ENCODE measurements around the gene KIAA0513. TPM values are rescaled to one million over a fixed set of nuclear protein-coding genes. Genes with fewer than 3 reads are reported as not detected.
A peak's percentile ranks its signal among the peaks of the same experiment; 100 is the strongest.

KIAA0513 gene
- total RNA-seq, 6 donors from 2014 or later = 21.6 to 77.5 (median 37.9) TPM

DNA sequence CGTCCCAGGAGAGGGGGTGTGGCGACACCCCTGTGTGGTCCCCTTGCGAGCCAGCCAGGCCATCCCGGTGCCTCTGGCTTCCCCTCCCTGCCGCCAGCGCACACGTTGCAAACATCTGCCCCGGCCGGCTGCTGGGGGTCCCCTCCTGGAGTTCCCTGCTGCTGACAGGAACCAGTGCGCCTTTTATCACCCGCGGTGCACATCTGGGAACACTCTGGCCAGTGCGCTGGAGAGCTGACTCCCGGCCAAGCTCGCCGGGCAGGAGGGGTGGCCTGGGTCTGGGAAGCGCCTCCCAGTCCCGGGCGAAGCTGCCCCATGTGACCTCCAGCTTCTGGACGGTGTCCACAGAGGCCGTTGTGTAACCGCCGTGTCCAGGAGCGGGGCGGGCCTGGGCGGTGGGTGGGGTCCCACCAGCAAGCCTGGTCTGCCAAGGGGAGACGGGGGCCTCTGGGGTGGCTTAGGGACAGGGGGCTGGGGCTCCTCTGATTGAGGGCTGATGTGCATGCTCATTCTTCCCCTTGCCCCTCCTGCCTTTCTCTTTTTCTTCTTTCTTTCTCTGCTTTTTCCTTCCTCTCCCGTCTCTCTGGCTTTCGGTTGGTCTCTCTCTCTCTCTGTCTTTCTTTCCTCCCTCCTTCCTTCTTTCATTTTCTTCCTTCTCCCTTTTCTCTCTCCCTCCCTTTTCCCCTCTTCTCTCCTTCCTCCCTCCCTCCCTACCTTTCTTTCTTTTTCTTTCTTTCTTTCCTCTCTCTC is 109.9 kb downstream of the KIAA0513 start:
- Histone ChIP-seq H3K4me3 (peak overlapping the region in 3 of 4 donors; percentile 18 to 45 (median 38)), H3K27ac (peak overlapping the region; percentile 67 to 89 (median 80)), H3K4me1 (peaks cover 28 to 39% (median 33%) of the 10 kb centered on the region in 4 donors), H3K36me3 (no peaks in the 10 kb centered on the region), H3K27me3 (no peaks in the 10 kb centered on the region), H3K9me3 (no peaks in the 10 kb centered on the region)
- peak; percentile 91 to 93 for ATAC-seq (ENCODE audit: low FRiP score in 2 of 2)
- peak; percentile 94 to 95 for DNase-seq
- TF ChIP-seq POLR2AphosphoS5 (IDR thresholded peaks at IDR 0.05) (peak; percentile 69 to 89), POLR2A (IDR thresholded peaks at IDR 0.05) (peak in 1 of 4 donors; percentile 62), EP300 (IDR thresholded peaks at IDR 0.05) (peak in 1 of 4 donors; percentile 76)
- TF ChIP-seq, protein P1, sequence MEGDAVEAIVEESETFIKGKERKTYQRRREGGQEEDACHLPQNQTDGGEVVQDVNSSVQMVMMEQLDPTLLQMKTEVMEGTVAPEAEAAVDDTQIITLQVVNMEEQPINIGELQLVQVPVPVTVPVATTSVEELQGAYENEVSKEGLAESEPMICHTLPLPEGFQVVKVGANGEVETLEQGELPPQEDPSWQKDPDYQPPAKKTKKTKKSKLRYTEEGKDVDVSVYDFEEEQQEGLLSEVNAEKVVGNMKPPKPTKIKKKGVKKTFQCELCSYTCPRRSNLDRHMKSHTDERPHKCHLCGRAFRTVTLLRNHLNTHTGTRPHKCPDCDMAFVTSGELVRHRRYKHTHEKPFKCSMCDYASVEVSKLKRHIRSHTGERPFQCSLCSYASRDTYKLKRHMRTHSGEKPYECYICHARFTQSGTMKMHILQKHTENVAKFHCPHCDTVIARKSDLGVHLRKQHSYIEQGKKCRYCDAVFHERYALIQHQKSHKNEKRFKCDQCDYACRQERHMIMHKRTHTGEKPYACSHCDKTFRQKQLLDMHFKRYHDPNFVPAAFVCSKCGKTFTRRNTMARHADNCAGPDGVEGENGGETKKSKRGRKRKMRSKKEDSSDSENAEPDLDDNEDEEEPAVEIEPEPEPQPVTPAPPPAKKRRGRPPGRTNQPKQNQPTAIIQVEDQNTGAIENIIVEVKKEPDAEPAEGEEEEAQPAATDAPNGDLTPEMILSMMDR (IDR thresholded peaks at IDR 0.05) = no peak
- 1 to 2% methylated on average over 8 to 24 of the region's 29 CpGs for WGBS, 2 donors

DNA sequence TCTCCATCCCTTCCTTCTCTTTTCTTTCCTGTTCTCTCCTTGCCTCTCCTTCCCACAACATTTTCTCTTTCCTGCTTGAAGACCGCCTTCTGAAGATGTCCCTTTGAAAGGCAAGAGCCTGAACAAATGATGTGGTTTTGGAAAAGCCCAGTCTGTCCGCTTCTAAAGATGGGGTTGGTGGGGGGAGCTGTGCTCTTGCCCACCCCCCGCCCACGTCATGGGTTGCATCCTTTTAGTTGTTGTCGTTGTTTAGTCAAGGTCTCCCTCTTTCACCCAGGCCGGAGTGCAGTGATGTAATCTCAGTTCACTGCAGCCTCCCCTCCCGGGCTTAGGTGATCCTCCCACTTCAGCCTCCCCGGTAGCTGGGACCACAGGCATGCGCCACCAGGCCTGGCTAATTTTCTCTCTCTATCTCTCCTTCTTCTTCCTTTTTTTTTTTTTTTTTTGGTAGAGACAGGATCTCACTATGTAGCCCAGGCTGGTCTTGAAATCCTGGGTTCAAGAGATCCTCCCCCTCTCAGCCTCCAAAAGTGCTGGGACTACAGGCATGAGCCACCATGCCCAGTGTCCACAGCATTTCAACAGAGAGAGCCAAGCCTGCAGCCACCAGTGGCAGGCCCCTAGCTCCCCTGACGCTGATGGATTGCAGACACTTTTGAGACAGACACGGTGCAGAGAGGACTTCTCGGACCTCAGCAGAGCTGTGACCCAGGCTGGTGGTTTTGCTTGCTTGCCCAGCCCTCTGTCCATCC is 110.7 kb downstream of the KIAA0513 start:
- H3K27ac ChIP-seq = peak overlapping the region; percentile 4 to 89 (median 77)
- H3K4me3 ChIP-seq = peak overlapping the region in 3 of 4 donors; percentile 18 to 45 (median 38)
- DNase-seq = no peak
- no peaks in the 10 kb centered on the region for H3K27me3 ChIP-seq
- H3K4me1 ChIP-seq = peaks cover 28 to 39% (median 33%) of the 10 kb centered on the region in 4 donors
- ATAC-seq (ENCODE audit: low FRiP score in 2 of 2) = no peak
- TF ChIP-seq POLR2AphosphoS5 (IDR thresholded peaks at IDR 0.05) = no peak
- TF ChIP-seq, protein P1 (IDR thresholded peaks at IDR 0.05) = no peak
- no peak for TF ChIP-seq EP300 (IDR thresholded peaks at IDR 0.05)
- TF ChIP-seq POLR2A (IDR thresholded peaks at IDR 0.05) = no peak
- no peaks in the 10 kb centered on the region for H3K36me3 ChIP-seq
- 73 to 79% methylated on average over 12 of the region's 12 CpGs for WGBS, 2 donors
- no peaks in the 10 kb centered on the region for H3K9me3 ChIP-seq

DNA sequence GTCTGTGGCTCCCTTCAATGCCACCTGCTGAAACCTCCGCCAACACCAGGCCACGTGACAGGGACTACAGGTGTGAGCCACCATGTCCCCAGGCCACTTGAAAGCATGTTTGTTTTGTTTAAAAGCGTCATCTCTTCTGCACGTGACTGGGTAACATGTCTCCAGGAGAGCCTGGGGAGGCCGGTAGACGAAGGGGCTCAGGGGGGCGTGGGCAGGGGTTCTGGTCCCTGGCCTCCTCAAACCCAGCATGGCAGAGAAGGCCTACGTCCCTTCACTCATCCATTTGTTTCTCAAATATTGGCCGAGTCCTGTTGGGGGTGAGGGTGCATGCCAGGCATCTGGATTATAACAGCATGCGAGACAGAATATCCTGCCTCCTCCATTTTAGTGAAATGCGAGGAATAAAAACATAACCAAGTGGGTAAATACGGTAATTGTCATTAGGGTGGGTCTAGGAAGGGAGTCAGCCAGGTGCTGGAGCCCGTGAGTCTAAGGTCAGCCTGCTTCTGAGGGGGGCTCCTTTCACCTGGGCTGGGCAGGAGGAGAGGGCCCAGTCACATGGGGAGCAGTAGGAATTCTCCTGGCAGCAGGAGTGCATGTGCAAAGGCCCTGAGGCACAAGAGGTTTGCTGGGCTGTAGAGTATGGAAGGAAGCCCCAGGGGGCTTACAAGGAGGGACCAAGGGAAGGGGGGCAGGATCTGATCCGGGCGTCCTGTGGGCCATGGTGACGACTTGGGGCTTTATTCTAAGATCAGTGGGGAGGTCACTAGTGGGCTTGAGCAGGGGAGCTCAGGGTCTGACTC is 111.4 kb downstream of the KIAA0513 start:
- 82 to 91% methylated on average over 15 to 16 of the region's 16 CpGs for WGBS, 2 donors
- H3K4me1 ChIP-seq = peaks cover 31 to 41% (median 36%) of the 10 kb centered on the region in 4 donors
- DNase-seq = no peak
- H3K36me3 ChIP-seq = no peaks in the 10 kb centered on the region
- H3K4me3 ChIP-seq = no peak overlapping the region
- H3K9me3 ChIP-seq = no peaks in the 10 kb centered on the region
- H3K27me3 ChIP-seq = no peaks in the 10 kb centered on the region
- H3K27ac ChIP-seq = no peak overlapping the region
- no peak for ATAC-seq (ENCODE audit: low FRiP score in 2 of 2)
- TF ChIP-seq, protein P1 (IDR thresholded peaks at IDR 0.05) = no peak
- TF ChIP-seq POLR2AphosphoS5 (IDR thresholded peaks at IDR 0.05) (no peak), EP300 (IDR thresholded peaks at IDR 0.05) (no peak), POLR2A (IDR thresholded peaks at IDR 0.05) (no peak)

DNA sequence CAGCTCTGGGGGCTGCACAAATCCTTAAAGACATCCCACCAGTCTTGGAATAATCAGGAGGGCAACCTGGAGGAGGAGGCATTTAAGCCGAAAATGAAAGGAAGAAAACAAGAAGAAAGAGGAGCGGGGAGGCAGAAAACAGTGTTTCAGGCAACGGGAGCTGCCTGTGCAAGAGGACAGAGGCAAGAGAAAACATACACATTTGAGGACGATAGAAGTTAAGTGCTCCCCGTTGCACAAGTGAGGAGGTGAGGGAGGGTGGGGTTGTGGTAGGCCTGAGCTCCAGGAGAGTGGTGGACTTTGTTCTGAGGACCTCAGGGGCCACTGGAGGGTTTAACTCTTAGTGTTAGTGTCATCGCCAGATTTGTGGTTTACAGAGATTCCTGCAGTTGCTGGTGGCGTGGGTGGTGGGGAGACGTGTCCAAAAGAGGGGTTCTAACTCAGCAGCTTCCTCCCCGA is 112.3 kb downstream of the KIAA0513 start:
- TF ChIP-seq POLR2A (IDR thresholded peaks at IDR 0.05) (no peak), POLR2AphosphoS5 (IDR thresholded peaks at IDR 0.05) (no peak), EP300 (IDR thresholded peaks at IDR 0.05) (no peak)
- 75 to 78% methylated on average over 9 of the region's 9 CpGs for WGBS, 2 donors
- Histone ChIP-seq H3K27ac (no peak overlapping the region), H3K9me3 (no peaks in the 10 kb centered on the region), H3K36me3 (no peaks in the 10 kb centered on the region), H3K4me3 (no peak overlapping the region), H3K27me3 (no peaks in the 10 kb centered on the region), H3K4me1 (peaks cover 30 to 41% (median 39%) of the 10 kb centered on the region in 4 donors)
- DNase-seq (no peak), ATAC-seq (ENCODE audit: low FRiP score in 2 of 2) (no peak)
